Stimulated activated CD4-positive, alpha-beta T cell treated with anti-CD3 and anti-CD28 coated beads, Interleukin-1b, Interleukin-23, amount 100 ng/mL, for 48 hours (primary cell): ENCODE results near the gene USP11.

Experiments used
- DNase-seq: peaks from one replicate; pipeline ENCODE4 v3.0.0-alpha.2; 2020

The USP11 gene

DNA sequence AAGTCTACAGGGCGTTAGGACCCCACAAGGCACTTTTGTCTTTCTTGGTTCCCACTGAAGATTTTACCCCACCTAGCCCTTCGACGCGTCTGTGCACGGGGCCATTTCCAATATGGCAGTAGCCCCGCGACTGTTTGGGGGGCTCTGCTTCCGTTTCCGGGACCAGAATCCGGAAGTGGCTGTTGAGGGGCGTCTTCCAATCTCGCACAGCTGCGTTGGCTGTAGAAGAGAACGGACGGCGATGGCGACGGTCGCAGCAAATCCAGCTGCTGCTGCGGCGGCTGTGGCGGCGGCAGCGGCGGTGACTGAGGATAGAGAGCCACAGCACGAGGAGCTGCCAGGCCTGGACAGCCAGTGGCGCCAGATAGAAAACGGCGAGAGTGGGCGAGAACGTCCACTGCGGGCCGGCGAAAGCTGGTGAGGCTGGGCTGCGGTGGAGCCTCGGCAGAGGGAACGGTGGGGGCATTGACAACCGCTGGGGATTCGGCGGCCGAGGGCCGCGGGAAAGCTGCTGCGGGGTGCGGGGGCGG is at the start of gene USP11:
USP11 (plus strand) TSS at position 207 of the 530 bp plus-strand sequence; CDS start at position 242, 35 bp downstream.
- DNase-seq = peak; percentile 19

DNA sequence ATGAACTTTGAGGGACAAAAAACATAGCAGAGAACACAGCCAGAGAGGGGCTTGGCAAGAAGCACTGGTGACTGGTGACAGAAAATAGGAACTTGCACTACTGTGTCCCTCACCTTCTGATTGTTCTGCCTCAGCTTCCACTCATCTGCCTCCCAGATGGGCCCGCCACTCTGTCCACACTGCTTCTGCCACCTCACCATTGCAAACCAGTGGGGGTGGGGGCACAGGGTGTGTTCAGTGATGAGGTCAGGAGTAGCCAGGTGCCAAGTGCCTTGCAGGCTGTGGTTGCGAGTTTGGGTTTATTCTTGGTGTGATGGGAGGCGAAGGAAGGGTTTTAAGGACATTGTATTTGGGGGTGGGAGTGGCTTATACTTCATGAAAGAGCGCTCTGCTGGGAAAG is 48.3 kb upstream of the USP11 start:
- DNase-seq = no peak

DNA sequence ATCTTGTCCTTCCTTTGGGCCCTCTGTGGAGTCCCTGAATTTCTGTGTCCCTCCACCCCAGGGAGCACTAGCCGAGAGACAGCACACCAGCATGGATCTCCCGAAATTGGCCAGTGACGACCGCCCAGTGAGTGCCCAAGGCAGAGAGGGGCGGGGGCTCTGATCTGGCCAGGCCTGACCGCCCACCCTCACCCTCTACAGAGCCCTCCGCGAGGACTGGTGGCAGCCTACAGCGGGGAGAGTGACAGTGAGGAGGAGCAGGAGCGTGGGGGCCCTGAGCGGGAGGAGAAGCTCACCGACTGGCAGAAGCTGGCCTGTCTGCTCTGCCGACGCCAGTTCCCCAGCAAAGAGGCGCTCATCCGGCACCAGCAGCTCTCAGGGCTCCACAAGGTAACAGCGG is 47.6 kb upstream of the USP11 start:
- no peak for DNase-seq

DNA sequence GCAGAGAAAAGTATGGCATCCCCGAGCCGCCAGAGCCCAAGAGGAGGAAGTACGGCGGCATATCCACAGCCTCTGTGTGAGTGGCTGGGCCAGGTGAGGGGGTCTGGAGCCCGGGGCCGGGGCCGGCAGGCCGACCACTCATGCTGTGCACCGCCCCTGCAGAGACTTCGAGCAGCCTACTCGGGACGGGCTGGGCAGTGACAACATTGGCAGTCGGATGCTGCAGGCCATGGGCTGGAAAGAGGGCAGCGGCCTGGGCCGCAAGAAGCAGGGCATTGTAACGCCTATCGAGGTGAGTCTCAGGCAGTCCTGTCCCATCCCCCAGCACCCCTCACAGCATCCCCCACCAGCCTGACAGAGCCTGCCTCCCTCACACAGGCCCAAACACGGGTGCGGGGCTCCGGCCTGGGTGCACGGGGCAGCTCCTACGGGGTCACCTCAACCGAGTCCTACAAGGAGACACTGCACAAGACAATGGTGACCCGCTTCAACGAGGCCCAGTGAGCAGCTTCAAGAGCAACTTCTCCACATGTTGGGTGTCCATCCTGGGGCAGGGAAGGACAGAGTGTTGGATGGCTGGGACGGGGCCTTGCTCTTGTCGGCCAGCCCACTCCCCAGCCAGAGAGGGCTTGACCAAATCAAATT is 46.6 kb upstream of the USP11 start:
- DNase-seq = no peak

DNA sequence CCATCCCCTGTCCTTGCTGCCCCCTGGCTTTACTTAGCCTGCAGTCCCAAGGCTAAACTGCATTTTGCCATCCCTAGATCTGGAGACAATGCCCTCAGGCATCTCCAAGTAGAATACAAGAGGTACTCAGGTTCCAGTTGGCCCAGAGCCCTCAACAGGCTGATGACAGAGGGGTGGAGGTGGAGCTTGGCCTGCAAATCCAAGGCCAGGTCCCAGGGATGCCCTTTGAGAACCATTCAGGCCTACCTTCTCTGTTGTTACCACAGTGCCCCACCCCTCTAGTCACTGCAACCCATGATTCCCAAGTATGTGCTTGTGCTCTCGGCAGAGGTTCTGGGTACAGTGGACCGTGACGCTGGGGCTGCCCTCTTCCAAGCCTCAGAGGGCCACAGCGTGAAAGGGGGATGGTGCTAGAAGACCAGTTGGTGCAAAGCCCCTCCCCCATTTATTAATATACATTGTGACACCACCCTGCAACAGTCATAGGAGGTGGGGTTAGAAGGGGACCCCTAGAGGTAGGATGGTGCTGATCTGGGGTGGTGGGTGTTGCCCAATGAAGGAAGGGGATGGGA is 45.6 kb upstream of the USP11 start:
- DNase-seq = no peak

DNA sequence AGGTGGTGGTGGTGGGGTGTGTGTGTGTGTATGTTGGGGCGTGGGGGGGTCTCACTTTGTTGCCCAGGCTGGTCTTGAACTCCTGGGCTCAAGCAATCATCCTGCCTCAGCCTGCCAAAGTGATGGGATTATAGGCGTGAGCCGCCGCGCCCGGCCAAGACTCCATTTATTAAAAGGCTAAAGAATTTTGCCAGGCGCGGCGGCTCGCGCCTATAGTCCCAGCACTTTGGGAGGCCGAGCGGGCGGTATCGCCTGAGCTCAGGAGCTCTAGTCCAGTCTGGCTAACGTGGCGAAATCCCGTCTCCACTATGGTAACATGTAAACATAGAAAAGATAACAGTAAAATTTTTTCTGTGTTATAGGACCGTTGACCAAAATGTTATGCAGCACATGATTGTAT is 42.9 kb upstream of the USP11 start:
- no peak for DNase-seq

DNA sequence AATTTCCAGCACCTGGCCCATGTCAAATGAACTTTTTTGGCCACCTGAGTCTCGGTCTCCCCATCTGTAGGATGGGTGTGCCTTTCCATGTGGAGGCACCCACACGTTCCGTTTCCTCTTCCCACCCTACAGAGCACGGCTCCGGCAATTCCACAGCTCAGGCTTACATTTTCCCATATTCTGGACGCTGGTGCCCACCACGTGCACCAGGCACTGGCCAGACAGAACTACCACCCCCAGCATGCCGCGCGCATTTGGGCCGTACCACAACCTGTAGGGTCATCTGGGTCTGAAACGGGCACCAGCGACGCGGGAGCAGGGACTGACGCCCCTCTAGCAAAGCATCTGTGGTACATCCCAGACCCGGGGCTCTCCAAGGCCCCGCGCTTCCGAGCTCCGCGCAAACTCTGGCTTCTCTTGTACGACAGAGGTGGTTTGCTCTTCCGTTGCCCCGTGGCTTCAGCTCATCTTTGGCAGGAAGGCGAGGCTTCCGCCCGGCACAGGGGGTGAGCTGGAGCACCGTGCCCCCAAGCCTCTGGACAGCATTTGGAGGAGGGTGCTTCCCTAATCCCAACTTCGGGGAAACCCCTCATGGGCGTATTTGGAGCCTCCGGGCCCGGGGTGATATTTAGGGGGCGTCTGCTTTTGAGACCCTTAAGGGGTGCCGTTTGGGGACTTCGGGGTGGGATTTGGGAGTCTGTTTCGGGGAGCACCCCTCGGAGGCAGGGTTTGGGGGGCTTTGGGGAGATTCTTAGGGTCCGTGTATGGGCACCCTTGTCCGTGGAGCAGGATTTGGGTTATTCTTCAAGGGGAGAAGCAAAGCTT is 42.2 kb upstream of the USP11 start:
- DNase-seq = peak; percentile 87

DNA sequence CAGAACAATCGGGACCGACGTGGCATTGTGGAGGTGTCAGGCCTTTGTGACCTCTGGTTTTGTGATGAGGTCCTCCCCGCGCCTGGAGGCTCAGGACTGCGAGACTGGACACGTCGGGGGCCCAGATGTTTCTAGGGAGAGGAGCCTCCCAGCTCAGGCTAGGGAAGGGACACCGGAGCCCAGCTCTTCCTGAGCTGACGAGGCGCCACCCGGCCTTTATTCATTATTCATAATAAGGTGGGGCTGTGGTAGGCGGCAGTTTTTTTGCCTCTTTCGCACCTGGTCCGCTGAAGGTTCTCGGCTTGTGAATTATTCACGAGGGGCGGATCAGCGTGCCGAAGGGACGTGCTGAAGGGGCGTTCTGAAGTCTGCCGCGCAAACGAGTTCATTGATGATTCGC is 41.5 kb upstream of the USP11 start:
- peak; percentile 55 for DNase-seq

DNA sequence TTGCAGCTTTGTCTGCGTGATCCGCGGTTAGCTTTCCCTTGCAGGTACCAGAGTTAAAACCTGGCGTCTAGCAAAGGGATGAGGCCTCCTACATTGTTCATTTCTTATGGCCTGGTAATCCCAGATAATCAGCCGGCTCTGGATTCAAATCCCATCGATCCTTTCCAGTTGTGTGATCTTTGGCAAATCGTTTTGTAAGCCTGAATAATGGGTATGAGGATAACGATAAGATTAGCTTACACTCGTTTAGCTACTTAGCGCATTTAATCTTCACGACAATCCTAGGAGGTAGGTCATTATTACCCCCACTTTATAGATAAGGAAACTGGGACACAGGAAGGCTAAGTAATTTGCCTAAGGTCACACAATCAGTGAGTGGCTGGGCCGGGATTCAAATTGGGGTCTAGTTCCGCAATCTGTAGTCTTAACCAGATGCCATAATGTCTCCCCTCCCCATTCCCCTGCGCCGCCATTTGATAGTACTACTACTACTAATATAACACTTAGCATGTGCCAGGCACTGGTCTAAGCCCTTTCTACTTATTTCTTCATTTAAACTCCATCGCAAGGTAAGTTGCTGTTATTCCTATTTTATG is 40.9 kb upstream of the USP11 start:
- no peak for DNase-seq

DNA sequence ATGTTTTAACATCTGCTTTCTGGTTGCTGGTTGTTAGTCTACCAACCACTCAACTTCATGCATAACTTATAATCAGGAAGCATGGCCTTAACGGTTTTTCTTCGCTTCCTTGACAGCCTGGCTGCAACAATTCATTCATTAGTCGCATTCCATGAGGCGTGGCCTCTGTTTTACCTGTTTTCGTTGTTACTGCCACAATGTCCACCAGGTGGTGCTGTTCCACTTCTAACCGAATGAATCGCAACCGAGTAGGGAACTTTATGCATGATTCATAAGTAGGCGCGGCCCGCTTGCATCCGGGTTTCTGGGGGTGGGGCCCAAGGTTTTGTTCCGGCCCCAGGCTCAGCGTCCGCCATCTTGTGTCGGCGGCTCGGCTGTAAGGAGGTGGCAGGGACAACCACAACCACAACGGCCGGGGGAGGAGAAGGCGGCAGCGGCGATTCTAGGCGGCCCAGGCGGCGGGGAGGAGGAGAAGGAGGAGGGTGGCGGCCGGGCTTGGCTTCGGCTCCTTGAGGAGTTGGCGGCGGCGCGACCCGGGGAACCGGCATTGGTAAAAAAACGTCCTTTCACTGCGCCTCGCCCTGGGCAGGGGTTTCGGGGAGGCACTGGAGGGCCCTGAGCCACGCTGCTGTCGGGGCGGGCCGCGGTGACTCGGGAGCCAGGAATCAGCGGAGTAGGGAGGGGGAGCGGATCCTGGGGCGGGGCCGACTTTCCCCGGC is 39.2 kb upstream of the USP11 start, which contains the start of gene UBA1:
UBA1 (plus strand) TSS at position 355 of the 719 bp plus-strand sequence. CDS start 4,974 bp downstream, outside the sequence.
- DNase-seq = peak; percentile 92

DNA sequence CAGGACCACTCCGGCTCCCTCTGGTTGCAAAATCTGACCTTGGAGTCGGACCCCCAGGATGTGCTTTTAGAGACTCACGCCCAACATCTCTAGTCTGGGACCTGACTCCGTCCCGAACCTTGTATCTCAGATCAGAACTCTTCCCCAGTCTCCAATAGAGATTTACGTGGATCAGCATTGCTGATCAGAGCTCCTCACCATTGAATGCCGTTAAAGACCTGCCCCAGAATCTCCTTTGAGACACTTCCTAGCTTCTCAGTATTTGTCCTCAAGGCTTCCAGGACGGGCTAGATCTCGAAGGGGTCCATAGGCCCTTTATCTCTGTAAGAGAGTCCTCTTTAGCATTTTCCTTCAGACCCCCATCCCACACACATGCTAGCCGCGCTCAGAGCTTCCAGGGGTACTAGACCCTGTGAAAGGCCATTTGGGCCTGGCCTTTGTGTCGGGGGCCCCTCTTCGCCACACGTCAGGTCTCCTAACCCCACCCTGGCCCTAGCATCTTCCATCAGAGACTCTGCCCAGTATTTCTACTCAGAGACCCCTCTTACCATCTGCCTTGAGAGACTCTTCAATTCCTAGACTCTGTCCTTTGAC is 38.5 kb upstream of the USP11 start:
- no peak for DNase-seq

DNA sequence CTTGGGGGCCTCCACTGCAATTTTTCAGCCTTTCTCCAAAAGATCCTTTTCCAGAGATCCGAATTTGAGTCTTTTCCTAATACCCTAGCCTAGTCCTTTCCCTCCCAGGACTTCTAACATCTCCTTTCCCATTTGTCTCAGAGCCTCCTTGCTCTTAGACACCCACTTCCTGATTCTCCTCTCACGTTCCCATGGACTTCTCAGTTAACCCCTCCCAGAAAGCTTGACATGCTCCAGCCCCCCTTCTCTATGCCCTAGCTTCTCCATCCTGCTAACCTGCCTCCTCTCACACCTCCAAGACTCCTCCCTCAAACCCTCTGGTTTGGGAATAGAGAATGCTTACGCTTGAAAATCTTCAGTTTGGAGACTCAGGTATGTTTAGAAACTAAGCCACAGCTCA is 36.7 kb upstream of the USP11 start:
- no peak for DNase-seq

DNA sequence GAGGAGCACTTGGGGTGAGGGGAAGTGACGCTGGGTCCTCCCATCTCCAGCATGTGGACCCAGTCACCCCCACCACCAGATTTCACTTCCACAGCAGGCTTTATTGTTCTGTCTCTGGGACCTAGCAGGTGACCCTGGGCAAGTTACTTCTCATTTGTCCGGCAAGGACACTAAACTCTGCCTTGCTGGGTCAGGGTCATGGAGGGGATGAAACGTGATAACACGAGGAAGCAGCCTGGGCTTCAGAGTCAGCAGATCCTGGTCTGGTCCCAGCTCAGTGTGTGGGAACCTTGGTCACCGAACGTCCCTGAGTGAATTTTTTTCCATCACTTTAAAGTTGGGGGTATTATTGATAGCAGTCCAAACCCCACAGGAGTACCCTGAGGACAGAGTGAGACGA is 35.3 kb upstream of the USP11 start:
- DNase-seq = no peak

DNA sequence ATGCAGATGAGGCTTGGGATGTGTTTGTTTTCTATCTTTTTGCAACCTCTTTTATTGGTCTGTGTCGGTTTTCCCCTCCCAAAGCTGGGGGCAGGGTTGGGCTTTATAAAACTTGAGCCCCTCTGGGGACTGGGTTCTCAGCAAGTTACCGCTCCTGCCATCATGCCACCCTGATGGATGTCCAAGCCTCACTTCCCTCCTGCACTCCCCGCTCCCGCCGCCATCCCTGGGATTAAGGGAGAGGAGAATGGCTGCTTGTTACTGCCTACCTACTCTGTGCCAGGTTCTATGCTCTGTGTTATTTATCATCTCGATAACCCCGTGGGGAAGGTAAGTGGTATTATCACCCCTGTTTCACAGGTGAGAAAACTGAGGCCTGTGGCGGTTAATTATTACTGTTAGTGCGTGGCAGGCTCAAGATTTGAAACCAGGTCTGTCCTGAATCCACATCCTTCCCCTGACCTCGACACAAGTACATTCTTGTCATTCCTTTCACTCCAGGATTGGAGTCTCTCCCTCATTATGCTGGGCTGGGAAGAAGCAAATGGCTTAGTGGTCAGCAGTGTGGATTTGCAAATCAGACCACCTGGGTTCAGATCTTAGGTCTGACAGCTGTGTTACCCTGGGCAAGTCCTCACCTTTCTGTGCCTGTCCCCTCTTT is 34.7 kb upstream of the USP11 start:
- DNase-seq = no peak

DNA sequence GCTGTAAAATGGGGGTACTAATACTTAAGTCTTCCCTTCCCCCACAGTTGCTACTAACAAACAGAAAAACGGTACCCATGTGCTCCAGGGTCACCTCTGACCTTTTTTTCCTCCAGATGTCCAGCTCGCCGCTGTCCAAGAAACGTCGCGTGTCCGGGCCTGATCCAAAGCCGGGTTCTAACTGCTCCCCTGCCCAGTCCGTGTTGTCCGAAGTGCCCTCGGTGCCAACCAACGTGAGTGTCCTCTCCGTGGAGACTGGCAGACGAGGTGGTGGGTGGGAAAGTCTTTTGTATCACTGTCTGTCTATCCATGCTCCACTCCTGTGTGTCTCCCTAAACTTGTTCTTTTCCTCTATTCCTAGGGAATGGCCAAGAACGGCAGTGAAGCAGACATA is 34.1 kb upstream of the USP11 start:
- no peak for DNase-seq

DNA sequence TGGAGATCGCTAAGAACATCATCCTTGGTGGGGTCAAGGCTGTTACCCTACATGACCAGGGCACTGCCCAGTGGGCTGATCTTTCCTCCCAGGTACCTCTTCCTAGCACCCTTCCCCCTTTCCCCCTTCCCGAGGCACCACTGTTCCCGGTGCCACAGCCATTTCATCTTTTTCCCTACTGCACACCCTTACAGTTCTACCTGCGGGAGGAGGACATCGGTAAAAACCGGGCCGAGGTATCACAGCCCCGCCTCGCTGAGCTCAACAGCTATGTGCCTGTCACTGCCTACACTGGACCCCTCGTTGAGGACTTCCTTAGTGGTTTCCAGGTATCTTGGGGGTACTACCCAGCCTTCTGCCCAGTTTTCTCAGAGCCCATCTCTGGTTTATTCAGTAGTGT is 33.5 kb upstream of the USP11 start:
- no peak for DNase-seq

DNA sequence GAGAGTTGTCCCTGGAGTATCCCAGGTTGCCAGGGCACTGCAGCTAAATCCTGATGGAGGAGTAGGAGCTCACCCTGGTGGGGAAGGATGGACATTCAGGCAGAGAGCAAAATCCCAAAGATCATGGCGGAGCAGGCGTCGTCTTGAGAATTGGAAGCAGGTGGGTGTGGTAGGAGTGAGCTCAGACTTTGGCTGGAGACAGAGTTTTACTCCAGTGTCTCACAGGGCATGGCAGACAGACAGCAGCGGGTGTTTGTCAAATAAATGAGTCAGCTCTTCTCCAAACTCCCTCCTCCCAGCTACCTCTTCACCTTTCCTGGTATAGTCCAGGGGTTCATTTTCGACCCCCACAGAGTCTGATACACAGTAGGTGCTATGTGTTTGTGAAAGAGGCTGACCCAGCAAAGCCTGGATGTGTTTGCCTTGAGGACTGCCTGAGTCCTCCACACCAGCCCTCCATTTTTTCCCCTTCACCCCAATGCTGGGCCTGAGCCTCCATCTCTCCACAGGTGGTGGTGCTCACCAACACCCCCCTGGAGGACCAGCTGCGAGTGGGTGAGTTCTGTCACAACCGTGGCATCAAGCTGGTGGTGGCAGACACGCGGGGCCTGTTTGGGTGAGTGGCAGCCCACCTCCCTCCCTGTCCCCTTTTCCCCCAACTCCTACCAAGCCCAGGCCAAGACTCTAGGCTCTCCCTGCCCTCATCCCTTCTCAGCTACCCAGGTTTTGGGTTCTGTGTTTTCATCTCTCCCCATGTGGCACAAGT is 32.2 kb upstream of the USP11 start:
- no peak for DNase-seq

DNA sequence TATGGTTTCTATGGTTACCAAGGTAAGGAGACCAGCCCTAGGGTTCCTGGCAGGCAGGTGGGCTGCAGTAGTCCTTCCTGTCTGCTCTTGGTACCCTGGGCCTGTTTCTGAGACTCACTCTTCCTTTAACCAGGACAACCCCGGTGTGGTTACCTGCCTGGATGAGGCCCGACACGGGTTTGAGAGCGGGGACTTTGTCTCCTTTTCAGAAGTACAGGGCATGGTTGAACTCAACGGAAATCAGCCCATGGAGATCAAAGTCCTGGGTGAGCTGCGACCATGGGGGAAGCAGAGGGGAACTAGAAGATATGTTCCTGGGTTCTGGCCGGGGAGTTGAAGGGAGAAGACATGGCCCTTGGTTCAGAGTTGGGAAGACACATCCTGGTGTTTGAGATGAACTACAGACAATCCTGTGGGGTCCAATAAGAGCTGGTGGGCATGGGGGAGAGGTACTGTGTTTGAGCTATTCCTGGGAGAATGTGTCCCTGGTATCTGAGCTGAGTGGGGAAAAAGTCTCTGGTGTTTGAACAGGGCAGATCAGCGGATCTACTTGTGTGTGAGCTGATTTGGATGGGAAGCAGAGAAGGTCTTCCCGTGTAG is 31.4 kb upstream of the USP11 start:
- no peak for DNase-seq

DNA sequence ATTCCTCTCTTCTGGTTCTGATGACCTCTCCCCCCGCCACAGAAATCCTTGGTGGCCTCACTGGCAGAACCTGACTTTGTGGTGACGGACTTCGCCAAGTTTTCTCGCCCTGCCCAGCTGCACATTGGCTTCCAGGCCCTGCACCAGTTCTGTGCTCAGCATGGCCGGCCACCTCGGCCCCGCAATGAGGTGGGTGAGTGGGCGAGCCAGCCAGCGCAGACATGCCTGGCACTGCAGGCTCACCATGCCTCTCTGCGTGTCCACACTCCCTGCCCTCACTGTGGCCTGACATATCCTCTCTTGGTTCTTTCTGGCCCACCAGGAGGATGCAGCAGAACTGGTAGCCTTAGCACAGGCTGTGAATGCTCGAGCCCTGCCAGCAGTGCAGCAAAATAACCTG is 30.5 kb upstream of the USP11 start:
- DNase-seq = no peak

DNA sequence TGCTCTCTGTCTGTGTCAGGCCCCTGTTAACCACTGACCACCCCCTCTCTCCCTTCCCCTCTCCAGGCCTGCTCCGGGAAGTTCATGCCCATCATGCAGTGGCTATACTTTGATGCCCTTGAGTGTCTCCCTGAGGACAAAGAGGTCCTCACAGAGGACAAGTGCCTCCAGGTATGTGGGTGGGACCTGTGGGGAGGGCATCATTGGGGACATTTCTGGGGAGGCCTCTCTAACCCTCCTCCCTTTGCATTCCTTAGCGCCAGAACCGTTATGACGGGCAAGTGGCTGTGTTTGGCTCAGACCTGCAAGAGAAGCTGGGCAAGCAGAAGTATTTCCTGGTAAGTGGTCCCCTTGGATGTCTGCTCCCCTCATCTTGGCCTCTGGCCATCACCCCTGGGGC is 29.9 kb upstream of the USP11 start:
- no peak for DNase-seq

DNA sequence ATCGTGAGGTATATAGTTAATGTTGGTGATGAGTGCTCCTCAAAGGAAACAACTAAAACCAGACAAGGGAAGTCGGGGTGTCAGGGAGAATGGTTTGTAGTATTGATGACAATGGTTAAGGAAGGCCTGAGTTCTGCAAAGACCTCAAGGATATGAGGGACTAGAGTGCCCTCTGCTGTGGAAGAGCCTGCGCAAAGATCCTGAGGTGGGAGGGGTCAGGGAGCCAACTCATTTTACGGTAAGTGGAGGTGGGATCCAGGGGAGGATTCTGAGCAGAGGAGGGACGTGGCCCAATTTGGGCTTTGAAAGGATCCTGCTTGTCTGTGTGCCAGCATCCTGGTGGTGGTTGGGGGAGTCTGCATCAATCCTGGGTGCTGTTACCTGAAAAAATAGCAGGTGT is 27.8 kb upstream of the USP11 start:
- no peak for DNase-seq
